Neural cell (in vitro differentiated cells): ENCODE results near the gene RAB15. TPM values are rescaled to one million over a fixed set of nuclear protein-coding genes. Genes with fewer than 3 reads are reported as not detected.

Experiments
- H2AFZ ChIP-seq: fragments of 200-600, 300-800 bp; sonication (generic), shearing (Covaris generic); 2 replicates; pipeline ENCODE4 v1.6.0; 2014; ENCODE audit warnings: low read depth, mild to moderate bottlenecking, antibody characterized with exemption, low read length, moderate library complexity
- H3F3A ChIP-seq: fragments of 200-600 bp; shearing (Covaris generic); 2 replicates; pipeline ENCODE4 v1.6.1; 2016; ENCODE audit warnings: mild to moderate bottlenecking, moderate library complexity, mixed read lengths, antibody characterized with exemption, low read length; ENCODE audit not compliant: insufficient read depth, poor library complexity, severe bottlenecking
- H3K27ac ChIP-seq: fragments of 200-600, 300-800 bp; sonication (generic), shearing (Covaris generic); 2 replicates; pipeline ENCODE4 v1.5.1; 2014; ENCODE audit warnings: mild to moderate bottlenecking, low read length, moderate library complexity
- H3K27me3 ChIP-seq: fragments of 300-800, 200-600 bp; sonication (generic), shearing (Covaris generic); 2 replicates; pipeline ENCODE4 v1.6.0; 2014; ENCODE audit warnings: mild to moderate bottlenecking, low read depth, low read length, moderate library complexity; ENCODE audit not compliant: insufficient read depth
- H3K36me3 ChIP-seq: fragments of 300-800, 200-600 bp; sonication (generic), shearing (Covaris generic); 2 replicates; pipeline ENCODE4 v1.5.1; 2014; ENCODE audit warnings: mild to moderate bottlenecking, antibody characterized with exemption, low read length, moderate library complexity; ENCODE audit not compliant: insufficient read depth
- H3K4me2 ChIP-seq: fragments of 300-800, 200-600 bp; sonication (generic), shearing (Covaris generic); 2 replicates; pipeline ENCODE4 v1.6.0; 2014; ENCODE audit warnings: mild to moderate bottlenecking, low read length
- H3K4me3 ChIP-seq: fragments of 300-800, 200-600 bp; sonication (generic), shearing (Covaris generic); 2 replicates; pipeline ENCODE4 v1.5.1; 2014; ENCODE audit warnings: mild to moderate bottlenecking, low read length, moderate library complexity
- H3K79me2 ChIP-seq: fragments of 200-600 bp; shearing (Covaris generic); replicated peaks from 2 replicates; pipeline ENCODE4 v1.6.0; 2014; ENCODE audit warnings: mild to moderate bottlenecking, low read length, moderate library complexity; ENCODE audit not compliant: insufficient read depth
- H3K9ac ChIP-seq: fragments of 300-800, 200-600 bp; sonication (generic), shearing (Covaris generic); 2 replicates; pipeline ENCODE4 v1.6.1; 2016; ENCODE audit warnings: mild to moderate bottlenecking, low read length, mixed read lengths
- H3K9me2 ChIP-seq: fragments of 200-600 bp; shearing (Covaris generic); 2 replicates; pipeline ENCODE4 v1.6.1; 2016; ENCODE audit warnings: mild to moderate bottlenecking, low read length, mixed read lengths; ENCODE audit not compliant: insufficient read depth
- H3K9me3 ChIP-seq: fragments of 200-600, 300-800 bp; sonication (generic), shearing (Covaris generic); 2 replicates; pipeline ENCODE4 v1.6.1; 2016; ENCODE audit warnings: mild to moderate bottlenecking, mixed run types, low read length, moderate library complexity, mixed read lengths
- H4K20me1 ChIP-seq: fragments of 200-600 bp; shearing (Covaris generic); 2 replicates; pipeline ENCODE4 v1.6.1; 2016; ENCODE audit warnings: mild to moderate bottlenecking, mixed run types; ENCODE audit not compliant: insufficient read depth
- CTCF ChIP-seq: fragments of 450-650 bp; IDR thresholded peaks from 2 replicates; pipeline ENCODE4 v1.5.1; 2014; ENCODE audit warnings: antibody characterized with exemption, mild to moderate bottlenecking, moderate library complexity; ENCODE audit not compliant: poor library complexity, severe bottlenecking
- EP300 ChIP-seq: fragments of 450-650 bp; conservative IDR thresholded peaks from 2 replicates; pipeline ENCODE4 v1.6.1; 2014; ENCODE audit warnings: antibody characterized with exemption, mild to moderate bottlenecking, moderate library complexity; ENCODE audit not compliant: poor library complexity, severe bottlenecking
- EZH2 ChIP-seq: fragments of 200-600, 300-800 bp; shearing (Covaris generic), sonication (generic); IDR thresholded peaks from 2 replicates; pipeline ENCODE4 v1.6.1; 2014; ENCODE audit warnings: antibody characterized with exemption, low read length, borderline replicate concordance, mild to moderate bottlenecking; ENCODE audit not compliant: insufficient read depth, poor library complexity, severe bottlenecking
- MXI1 ChIP-seq: fragments of 450-650 bp; conservative IDR thresholded peaks from 2 replicates; pipeline ENCODE4 v1.6.1; 2014; ENCODE audit warnings: antibody characterized with exemption, mild to moderate bottlenecking; ENCODE audit not compliant: poor library complexity, severe bottlenecking
- POLR2AphosphoS5 ChIP-seq: IDR thresholded peaks from 2 replicates; pipeline ENCODE4 v1.6.1; 2012
- RAD21 ChIP-seq: fragments of 450-650 bp; conservative IDR thresholded peaks from 2 replicates; pipeline ENCODE4 v1.6.1; 2014; ENCODE audit warnings: antibody characterized with exemption, mild to moderate bottlenecking, moderate library complexity
- REST ChIP-seq: IDR thresholded peaks from 2 replicates; pipeline ENCODE4 v1.6.1; 2012; ENCODE audit warnings: borderline replicate concordance
- SMC3 ChIP-seq: fragments of 450-650 bp; conservative IDR thresholded peaks from 2 replicates; pipeline ENCODE4 v1.6.1; 2014; ENCODE audit warnings: antibody characterized with exemption, mild to moderate bottlenecking, moderate library complexity; ENCODE audit not compliant: poor library complexity
- TAF1 ChIP-seq: IDR thresholded peaks from 2 replicates; pipeline ENCODE4 v1.6.1; 2012; ENCODE audit warnings: low read depth
- polyA plus RNA-seq: library from polyadenylated mRNA; depleted of rRNA; stranded (reverse); fragments of >200 nt; gene quantifications from 2 replicates; pipeline ENCODE4 v1.2.3, GENCODE V29; 2014

The RAB15 gene
- polyA plus RNA-seq, 1 donor from 2014 or later = 42.0 TPM

- H2AFZ ChIP-seq = no peak overlapping the region
- no peaks in the 10 kb centered on the region for H4K20me1 ChIP-seq
- no peak overlapping the region for H3K27ac ChIP-seq
- peaks cover 7% of the 10 kb centered on the region for H3K79me2 ChIP-seq
- H3K9me3 ChIP-seq = no peaks in the 10 kb centered on the region
- H3K9me2 ChIP-seq = no peaks in the 10 kb centered on the region
- H3K4me3 ChIP-seq = no peak overlapping the region
- no peaks in the 10 kb centered on the region for H3K27me3 ChIP-seq
- no peak overlapping the region for H3K9ac ChIP-seq
- no peak overlapping the region for H3K4me2 ChIP-seq
- no peaks in the 10 kb centered on the region for H3F3A ChIP-seq
- H3K36me3 ChIP-seq = no peaks in the 10 kb centered on the region
- no peak for TF ChIP-seq EZH2
- TF ChIP-seq SMC3 = no peak
- no peak for TF ChIP-seq POLR2AphosphoS5
- TF ChIP-seq EP300 = no peak
- TF ChIP-seq TAF1 = no peak
- no peak for TF ChIP-seq REST
- TF ChIP-seq CTCF = no peak
- no peak for TF ChIP-seq RAD21
Observed at GRCh38 chr14:65001723-65002122, 29.6 kb upstream of the RAB15 start.

GRCh38 chr14:65000898-65001591, 28.9 kb upstream of the RAB15 start:
- no peak overlapping the region for H3K4me2 ChIP-seq
- no peak overlapping the region for H3K9ac ChIP-seq
- no peak overlapping the region for H3K4me3 ChIP-seq
- peaks cover 7% of the 10 kb centered on the region for H3K79me2 ChIP-seq
- H3F3A ChIP-seq = no peaks in the 10 kb centered on the region
- TF ChIP-seq TAF1 = no peak
- no peak for TF ChIP-seq SMC3
- TF ChIP-seq REST = no peak
- no peak for TF ChIP-seq EZH2
- no peak for TF ChIP-seq CTCF
- TF ChIP-seq MXI1 = no peak
- TF ChIP-seq EP300 = no peak
- TF ChIP-seq RAD21 = no peak
- no peak for TF ChIP-seq POLR2AphosphoS5
- H3K27ac ChIP-seq = no peak overlapping the region
- H3K9me3 ChIP-seq = no peaks in the 10 kb centered on the region
- no peaks in the 10 kb centered on the region for H3K36me3 ChIP-seq
- no peaks in the 10 kb centered on the region for H3K9me2 ChIP-seq
- H3K27me3 ChIP-seq = no peaks in the 10 kb centered on the region
- H4K20me1 ChIP-seq = no peaks in the 10 kb centered on the region
- H2AFZ ChIP-seq = no peak overlapping the region
